Activated naive CD8-positive, alpha-beta T cell treated with anti-CD3 and anti-CD28 coated beads, Interleukin-2, amount 50 U/mL, for 24 hours (primary cell): ENCODE data around the gene HNRNPC.
"Not testable (repeated sequence)": the region's sequence is repeated elsewhere in the genome, so short reads cannot be mapped to it uniquely, and the experiment has no call there.

Experiments
- ATAC-seq: fragments of 150-1000 bp; cut with Tn5 transposase; one replicate; pipeline ENCODE4 v1.10.0; 2021
- DNase-seq: peaks from one replicate; pipeline ENCODE4 v3.0.0; 2021
- H3K27ac Mint-ChIP-seq: one replicate; pipeline ENCODE4 v1.8.0; 2021; ENCODE audit warnings: mild to moderate bottlenecking, mixed read lengths
- H3K27me3 Mint-ChIP-seq: one replicate; pipeline ENCODE4 v1.8.0; 2021; ENCODE audit warnings: mixed read lengths
- H3K36me3 Mint-ChIP-seq: one replicate; pipeline ENCODE4 v1.8.0; 2021; ENCODE audit warnings: low read depth, mixed read lengths
- H3K4me1 Mint-ChIP-seq: one replicate; pipeline ENCODE4 v1.8.0; 2021; ENCODE audit warnings: mixed read lengths
- H3K4me3 Mint-ChIP-seq: one replicate; pipeline ENCODE4 v1.8.0; 2021; ENCODE audit warnings: mild to moderate bottlenecking, moderate library complexity, mixed read lengths
- H3K9me3 Mint-ChIP-seq: one replicate; pipeline ENCODE4 v1.8.0; 2021; ENCODE audit warnings: mixed read lengths

Gene HNRNPC

GRCh38 chr14:21261824-21262223 lies 7.4 kb downstream of the HNRNPC start:
- peaks cover 90% of the 10 kb centered on the region for H3K4me1 Mint-ChIP-seq
- peaks cover 92% of the 10 kb centered on the region for H3K36me3 Mint-ChIP-seq
- ATAC-seq = no peak
- H3K27me3 Mint-ChIP-seq = no peaks in the 10 kb centered on the region
- H3K27ac Mint-ChIP-seq = peak overlapping the region; percentile 100
- DNase-seq = no peak
- H3K9me3 Mint-ChIP-seq = no peaks in the 10 kb centered on the region
- peak overlapping the region; percentile 100 for H3K4me3 Mint-ChIP-seq

GRCh38 chr14:21258889-21259787 lies 10.1 kb downstream of the HNRNPC start:
- no peak for DNase-seq
- no peaks in the 10 kb centered on the region for H3K27me3 Mint-ChIP-seq
- no peak for ATAC-seq
- H3K4me1 Mint-ChIP-seq = peaks cover 90% of the 10 kb centered on the region
- H3K9me3 Mint-ChIP-seq = no peaks in the 10 kb centered on the region
- H3K4me3 Mint-ChIP-seq = peak overlapping the region; percentile 70
- peaks cover 85% of the 10 kb centered on the region for H3K36me3 Mint-ChIP-seq
- peak overlapping the region; percentile 83 for H3K27ac Mint-ChIP-seq

- Mint-ChIP-seq H3K27ac (peak overlapping the region; percentile 90), H3K4me1 (peaks cover 85% of the 10 kb centered on the region), H3K9me3 (no peaks in the 10 kb centered on the region), H3K27me3 (no peaks in the 10 kb centered on the region), H3K36me3 (peaks cover 83% of the 10 kb centered on the region), H3K4me3 (peak overlapping the region; percentile 73)
- peak; percentile 11 for ATAC-seq
- no peak for DNase-seq
These were observed 11.0 kb downstream of the HNRNPC start for GRCh38 chr14:21258005-21258888.

- Mint-ChIP-seq H3K27ac (peak overlapping the region; percentile 90), H3K4me1 (peaks cover 82% of the 10 kb centered on the region), H3K4me3 (peak overlapping the region; percentile 73), H3K27me3 (no peaks in the 10 kb centered on the region), H3K36me3 (peaks cover 81% of the 10 kb centered on the region), H3K9me3 (no peaks in the 10 kb centered on the region)
- DNase-seq = no peak
- ATAC-seq = no peak
These were observed 11.8 kb downstream of the HNRNPC start for GRCh38 chr14:21257394-21257909.

GRCh38 chr14:21256539-21257393 lies 12.5 kb downstream of the HNRNPC start:
- DNase-seq = no peak
- peak overlapping the region; percentile 73 for H3K4me3 Mint-ChIP-seq
- ATAC-seq = no peak
- H3K27ac Mint-ChIP-seq = peak overlapping the region; percentile 90
- no peaks in the 10 kb centered on the region for H3K27me3 Mint-ChIP-seq
- H3K9me3 Mint-ChIP-seq = no peaks in the 10 kb centered on the region
- peaks cover 80% of the 10 kb centered on the region for H3K4me1 Mint-ChIP-seq
- H3K36me3 Mint-ChIP-seq = peaks cover 80% of the 10 kb centered on the region

GRCh38 chr14:21256102-21256447 lies 13.2 kb downstream of the HNRNPC start:
- not testable (repeated sequence) for DNase-seq, ATAC-seq, H3K27me3 Mint-ChIP-seq, H3K9me3 Mint-ChIP-seq
- Mint-ChIP-seq H3K27ac (peak overlapping the region; percentile 90), H3K4me1 (peaks cover 80% of the 10 kb centered on the region), H3K4me3 (peak overlapping the region; percentile 45), H3K36me3 (peaks cover 80% of the 10 kb centered on the region)

GRCh38 chr14:21255385-21256101 lies 13.7 kb downstream of the HNRNPC start:
- Mint-ChIP-seq H3K4me3 (peak overlapping the region; percentile 45), H3K4me1 (peaks cover 79% of the 10 kb centered on the region), H3K27me3 (no peaks in the 10 kb centered on the region), H3K36me3 (peaks cover 81% of the 10 kb centered on the region), H3K27ac (peak overlapping the region; percentile 90), H3K9me3 (no peaks in the 10 kb centered on the region)
- ATAC-seq = no peak
- no peak for DNase-seq

- Mint-ChIP-seq H3K27ac (peak overlapping the region; percentile 23), H3K4me3 (peak overlapping the region; percentile 19), H3K27me3 (no peaks in the 10 kb centered on the region), H3K4me1 (peaks cover 81% of the 10 kb centered on the region), H3K9me3 (no peaks in the 10 kb centered on the region), H3K36me3 (peaks cover 85% of the 10 kb centered on the region)
- ATAC-seq (no peak), DNase-seq (no peak)
These were observed 17.1 kb downstream of the HNRNPC start for GRCh38 chr14:21252149-21252548.

- no peaks in the 10 kb centered on the region for H3K27me3 Mint-ChIP-seq
- ATAC-seq (no peak), DNase-seq (no peak)
- no peak overlapping the region for H3K4me3 Mint-ChIP-seq
- H3K27ac Mint-ChIP-seq = peak overlapping the region; percentile 18
- H3K4me1 Mint-ChIP-seq = peaks cover 80% of the 10 kb centered on the region
- no peaks in the 10 kb centered on the region for H3K9me3 Mint-ChIP-seq
- H3K36me3 Mint-ChIP-seq = peaks cover 88% of the 10 kb centered on the region
These were observed 18.0 kb downstream of the HNRNPC start for GRCh38 chr14:21251215-21251614.

- H3K36me3 Mint-ChIP-seq = peaks cover 87% of the 10 kb centered on the region
- no peak for DNase-seq
- H3K9me3 Mint-ChIP-seq = no peaks in the 10 kb centered on the region
- peaks cover 81% of the 10 kb centered on the region for H3K4me1 Mint-ChIP-seq
- no peaks in the 10 kb centered on the region for H3K27me3 Mint-ChIP-seq
- no peak overlapping the region for H3K4me3 Mint-ChIP-seq
- no peak overlapping the region for H3K27ac Mint-ChIP-seq
- ATAC-seq = no peak
These were observed 20.4 kb downstream of the HNRNPC start for GRCh38 chr14:21248739-21249411.

- peaks cover 86% of the 10 kb centered on the region for H3K36me3 Mint-ChIP-seq
- no peak for DNase-seq
- no peaks in the 10 kb centered on the region for H3K9me3 Mint-ChIP-seq
- no peak overlapping the region for H3K4me3 Mint-ChIP-seq
- peaks cover 81% of the 10 kb centered on the region for H3K4me1 Mint-ChIP-seq
- H3K27ac Mint-ChIP-seq = peak overlapping the region; percentile 44
- H3K27me3 Mint-ChIP-seq = no peaks in the 10 kb centered on the region
- ATAC-seq = no peak
These were observed 20.9 kb downstream of the HNRNPC start for GRCh38 chr14:21248338-21248737.

GRCh38 chr14:21245813-21246212 lies 23.4 kb downstream of the HNRNPC start:
- no peak overlapping the region for H3K27ac Mint-ChIP-seq
- DNase-seq (no peak), ATAC-seq (no peak)
- H3K4me1 Mint-ChIP-seq = peaks cover 84% of the 10 kb centered on the region
- peaks cover 83% of the 10 kb centered on the region for H3K36me3 Mint-ChIP-seq
- H3K27me3 Mint-ChIP-seq = no peaks in the 10 kb centered on the region
- H3K9me3 Mint-ChIP-seq = no peaks in the 10 kb centered on the region
- no peak overlapping the region for H3K4me3 Mint-ChIP-seq

- H3K36me3 Mint-ChIP-seq = peaks cover 79% of the 10 kb centered on the region
- H3K4me1 Mint-ChIP-seq = peaks cover 81% of the 10 kb centered on the region
- H3K4me3 Mint-ChIP-seq = no peak overlapping the region
- H3K27ac Mint-ChIP-seq = no peak overlapping the region
- ATAC-seq (no peak), DNase-seq (no peak)
- H3K27me3 Mint-ChIP-seq = no peaks in the 10 kb centered on the region
- H3K9me3 Mint-ChIP-seq = no peaks in the 10 kb centered on the region
These were observed 24.7 kb downstream of the HNRNPC start for GRCh38 chr14:21244544-21244943.
